GM12878 (cell line): Measurements from ENCODE around the gene UVRAG. TPM values are rescaled to one million over a fixed set of nuclear protein-coding genes. Genes with fewer than 3 reads are reported as not detected.

Experiments
- ATAC-seq: fragments of 200-7000 bp; cut with Tn5 transposase; 3 replicates; pipeline ENCODE4 v1.9.1; 2020; ENCODE audit warnings: mild to moderate bottlenecking, moderate library complexity
- BruUV-seq: library from RNA; stranded (reverse); fragments of 400-500 nt; replicated peaks from 2 replicates; lab custom pipeline; 2021; lab: Mats Ljungman, UMichigan
- CTCF ChIA-PET: fragments of 300-600 bp; sonication (Branson Sonifier 250); formaldehyde crosslinking; extraction: SDS; loops from one replicate; lab custom pipeline; 2021; ENCODE audit warnings: inconsistent platforms; lab: Yijun Ruan, JAX
- POLR2A ChIA-PET: fragments of 350-600 bp; formaldehyde crosslinking; extraction: SDS; loops from one replicate; lab custom pipeline; 2021; ENCODE audit warnings: inconsistent platforms; lab: Charles Lee
- RAD21 ChIA-PET: fragments of 300-600 bp; sonication (Branson Sonifier 250); formaldehyde crosslinking; loops from one replicate; lab custom pipeline; 2023; ENCODE audit warnings: antibody characterized with exemption; ENCODE audit not compliant: unreplicated experiment; lab: Charles Lee
- SMC1A ChIA-PET: fragments of 300-600 bp; sonication (Branson Sonifier 250); formaldehyde crosslinking; loops from one replicate; lab custom pipeline; 2023; ENCODE audit not compliant: unreplicated experiment, uncharacterized antibody; lab: Charles Lee
- DNase-seq: peaks from one replicate; pipeline ENCODE4 v3.0.0-alpha.2; 2011; ENCODE audit warnings: low read depth, low spot score
- FAIRE-seq: peaks from 3 replicates; lab custom pipeline; 2011; peaks lifted over from hg19 to GRCh38; lab: Jason Lieb, UNC
- H2AFZ ChIP-seq: 2 replicates; pipeline ENCODE4 v1.6.0; 2011; ENCODE audit warnings: low read depth, low read length, control low read depth; ENCODE audit not compliant: control insufficient read depth
- H3K27ac ChIP-seq: 2 replicates; pipeline ENCODE4 v1.5.1; 2011; ENCODE audit warnings: control low read depth; ENCODE audit not compliant: control insufficient read depth, insufficient read depth
- H3K27me3 ChIP-seq, 2 experiments: replicated peaks in 1 of 2; 2 replicates each; pipeline versions ENCODE4 v1.6.0 to v1.6.1; 2011; ENCODE audit warnings: low read length in 1 of 2; ENCODE audit not compliant: control insufficient read depth in 2 of 2, insufficient read depth in 2 of 2
- H3K36me3 ChIP-seq, 2 experiments: 2 replicates each; pipeline ENCODE4 v1.5.1; 2011; ENCODE audit warnings: low read length in 1 of 2; ENCODE audit not compliant: control insufficient read depth in 2 of 2, insufficient read depth in 2 of 2
- H3K4me1 ChIP-seq: 2 replicates; pipeline ENCODE4 v1.6.1; 2011; ENCODE audit warnings: mild to moderate bottlenecking, low read length, moderate library complexity, mixed read lengths; ENCODE audit not compliant: control insufficient read depth, insufficient read depth
- H3K4me2 ChIP-seq: 2 replicates; pipeline ENCODE4 v1.6.0; 2011; ENCODE audit warnings: control low read depth; ENCODE audit not compliant: control insufficient read depth, insufficient read depth
- H3K4me3 ChIP-seq: fragments of 200-600 bp; sonication (generic); 2 replicates; pipeline ENCODE4 v1.5.1; 2016
- H3K79me2 ChIP-seq: 2 replicates; pipeline ENCODE4 v1.6.0; 2011; ENCODE audit warnings: low read length; ENCODE audit not compliant: control insufficient read depth, insufficient read depth
- H3K9ac ChIP-seq: 2 replicates; pipeline ENCODE4 v1.8.0; 2011; ENCODE audit warnings: low read length, control low read depth, mixed read lengths; ENCODE audit not compliant: control insufficient read depth, insufficient read depth
- H3K9me3 ChIP-seq: replicated peaks from 3 replicates; pipeline ENCODE4 v1.5.1; 2011; ENCODE audit warnings: mild to moderate bottlenecking, low read length; ENCODE audit not compliant: control insufficient read depth, insufficient read depth
- H4K20me1 ChIP-seq: 2 replicates; pipeline ENCODE4 v1.6.0; 2011; ENCODE audit not compliant: control insufficient read depth, insufficient read depth
- ATF7 ChIP-seq: fragments of 450-650 bp; IDR thresholded peaks from 2 replicates; pipeline ENCODE4 v1.6.1; 2016; ENCODE audit warnings: low read depth, mild to moderate bottlenecking
- CHD2 ChIP-seq: IDR thresholded peaks from 2 replicates; pipeline ENCODE4 v1.6.1; 2011; ENCODE audit warnings: low read depth, low read length, improper control_type of control experiment, borderline replicate concordance
- DPF2 ChIP-seq: fragments of 450-650 bp; IDR thresholded peaks from 2 replicates; pipeline ENCODE4 v1.6.1; 2017; ENCODE audit warnings: mild to moderate bottlenecking
- FOXK2 ChIP-seq: fragments of 450-650 bp; IDR thresholded peaks from 2 replicates; pipeline ENCODE4 v1.6.1; 2017; ENCODE audit warnings: mild to moderate bottlenecking, moderate library complexity
- HCFC1 ChIP-seq: fragments of 150-350 bp; IDR thresholded peaks from 2 replicates; pipeline ENCODE4 v1.6.1; 2014; ENCODE audit warnings: low read length
- HDGF ChIP-seq: fragments of 450-650 bp; IDR thresholded peaks from 2 replicates; pipeline ENCODE4 v1.6.1; 2016; ENCODE audit warnings: antibody characterized with exemption
- KDM1A ChIP-seq: fragments of 200-600 bp; sonication (generic); IDR thresholded peaks from 2 replicates; pipeline ENCODE4 v1.6.1; 2016; ENCODE audit warnings: borderline replicate concordance
- NFXL1 ChIP-seq: fragments of 450-650 bp; IDR thresholded peaks from 2 replicates; pipeline ENCODE4 v1.6.1; 2017; ENCODE audit warnings: antibody characterized with exemption, mild to moderate bottlenecking, borderline replicate concordance
- NR2C1 ChIP-seq: fragments of 450-650 bp; IDR thresholded peaks from 2 replicates; pipeline ENCODE4 v1.6.1; 2017; ENCODE audit warnings: antibody characterized with exemption, mild to moderate bottlenecking, moderate library complexity
- NR2F1 ChIP-seq: fragments of 450-650 bp; conservative IDR thresholded peaks from 2 replicates; pipeline ENCODE4 v1.6.1; 2017; ENCODE audit warnings: mild to moderate bottlenecking
- NRF1 ChIP-seq: conservative IDR thresholded peaks from 2 replicates; pipeline ENCODE4 v1.6.1; 2011; ENCODE audit warnings: mild to moderate bottlenecking, low read depth, low read length, improper control_type of control experiment
- PKNOX1 ChIP-seq: fragments of 450-650 bp; IDR thresholded peaks from 2 replicates; pipeline ENCODE4 v1.6.1; 2016; ENCODE audit warnings: mild to moderate bottlenecking
- RB1 ChIP-seq: fragments of 450-650 bp; formaldehyde crosslinking; IDR thresholded peaks from 2 replicates; pipeline ENCODE4 v1.6.1; 2017; ENCODE audit warnings: mild to moderate bottlenecking, borderline replicate concordance
- SMAD5 ChIP-seq: IDR thresholded peaks from 2 replicates; pipeline ENCODE4 v1.6.1; 2016; ENCODE audit warnings: antibody characterized with exemption, low read depth
- SMC3 ChIP-seq: IDR thresholded peaks from 2 replicates; pipeline ENCODE4 v1.6.1; 2011; ENCODE audit warnings: low read length, improper control_type of control experiment, borderline replicate concordance
- SPI1 ChIP-seq: IDR thresholded peaks from 2 replicates; pipeline ENCODE4 v1.6.1; 2011; ENCODE audit warnings: low read depth, mild to moderate bottlenecking, low read length, moderate library complexity, borderline replicate concordance; ENCODE audit not compliant: insufficient read depth
- WGBS: methylation state at CpG from one replicate; pipeline ENCODE4 v1.1.6; 2016; ENCODE audit warnings: low lambda C conversion rate; ENCODE audit not compliant: insufficient replicate concordance, insufficient coverage; ENCODE audit errors: missing lambda C conversion rate; 5-methylcytosine and 5-hydroxymethylcytosine counted together
- in situ Hi-C: fragments of 300-500 bp; cut with MboI; formaldehyde crosslinking; loops from 9 replicates; pipeline ENCODE4 v1.14.3; 2018; ENCODE audit warnings: mixed read lengths
- intact Hi-C: fragments of 100-400 bp; cut with micrococcal nuclease; formaldehyde crosslinking; loops from one replicate; pipeline ENCODE4 v1.14.2; 2022; ENCODE audit not compliant: unreplicated experiment
- polyA plus RNA-seq, 11 experiments: library from polyadenylated mRNA; depleted of rRNA in 4 of 11; unstranded in 6 of 11; stranded (reverse) in 5 of 11; fragments of >200 nt; fragmentation: Nextera tagmentation in 4 of 11; fragmentation: Illumina TruSeq in 1 of 11; extraction: Ambion mirVana in 4 of 11; extraction: Trizol in 1 of 11; gene quantifications; 1 replicate in 1 of 11; 2 replicates in 10 of 11; pipeline versions ENCODE4 v1.2.1 to v1.2.3, GENCODE V29; 2011 to 2016; ENCODE audit warnings: inconsistent platforms in 2 of 11, missing spikeins in 2 of 11, low read depth in 1 of 11
- total RNA-seq, 4 experiments: library from RNA; depleted of rRNA in 3 of 4; stranded (reverse); fragments of >200 nt in 3 of 4; fragmentation: Illumina TruSeq in 1 of 4; extraction: Trizol in 1 of 4; gene quantifications; 2 replicates each; pipeline versions ENCODE4 v1.2.1 to v1.2.3, GENCODE V29; 2013 to 2021
- TF ChIP-seq, protein P1 (sequence below): fragments of 450-650 bp; formaldehyde crosslinking; IDR thresholded peaks from 2 replicates; pipeline ENCODE4 v1.4.0; 2022; ENCODE audit warnings: mild to moderate bottlenecking, moderate library complexity
- TF ChIP-seq, protein P2 (sequence below): fragments of 450-650 bp; IDR thresholded peaks from 2 replicates; pipeline ENCODE4 v1.6.1; 2017; ENCODE audit warnings: mild to moderate bottlenecking, moderate library complexity

Gene UVRAG
- total and polyA plus RNA-seq, 10 of the 15 experiments (the other 5 are each of a cell fraction or from before 2014, with no cell fraction given): 7.0 to 43.4 (median 37.0) TPM

- Histone ChIP-seq H4K20me1 (no peaks in the 10 kb centered on the region), H3K4me3 (no peak overlapping the region), H3K4me1 (no peaks in the 10 kb centered on the region), H3K79me2 (no peaks in the 10 kb centered on the region), H3K9ac (no peak overlapping the region), H3K36me3 (no peaks in the 10 kb centered on the region; a peak in 1 of 4 replicates), H3K9me3 (no peaks in the 10 kb centered on the region), H3K4me2 (no peak overlapping the region), H2AFZ (no peak overlapping the region), H3K27me3 (no peaks in the 10 kb centered on the region), H3K27ac (no peak overlapping the region)
- RAD21 ChIA-PET: no interaction called here
- WGBS: 91% methylated on average over 3 of the region's 3 CpGs
- in situ Hi-C loops: no loop called here
- no peak for ATAC-seq
- CTCF ChIA-PET: interaction anchor here (5.2 kb wide), 1 partner anchor 14 kb away, joined by 44 read pairs; no protein-coding TSS in a partner anchor
- POLR2A ChIA-PET: interaction anchor here (0.6 kb wide), 1 partner anchor 35 kb away, joined by 3 read pairs; no protein-coding TSS in a partner anchor
- intact Hi-C loops: no loop called here
- SMC1A ChIA-PET: no interaction called here
- DNase-seq: no peak
- no TSS peak for BruUV-seq
- FAIRE-seq: no peak
- TF ChIP-seq SMAD5 (no peak), NR2C1 (no peak), DPF2 (no peak), SMC3 (no peak), FOXK2 (no peak), ATF7 (no peak), NRF1 (no peak), CHD2 (no peak), PKNOX1 (no peak), HDGF (no peak), RB1 (no peak), SPI1 (no peak), KDM1A (no peak), NFXL1 (no peak), NR2F1 (no peak), HCFC1 (no peak)
- TF ChIP-seq, protein P1, sequence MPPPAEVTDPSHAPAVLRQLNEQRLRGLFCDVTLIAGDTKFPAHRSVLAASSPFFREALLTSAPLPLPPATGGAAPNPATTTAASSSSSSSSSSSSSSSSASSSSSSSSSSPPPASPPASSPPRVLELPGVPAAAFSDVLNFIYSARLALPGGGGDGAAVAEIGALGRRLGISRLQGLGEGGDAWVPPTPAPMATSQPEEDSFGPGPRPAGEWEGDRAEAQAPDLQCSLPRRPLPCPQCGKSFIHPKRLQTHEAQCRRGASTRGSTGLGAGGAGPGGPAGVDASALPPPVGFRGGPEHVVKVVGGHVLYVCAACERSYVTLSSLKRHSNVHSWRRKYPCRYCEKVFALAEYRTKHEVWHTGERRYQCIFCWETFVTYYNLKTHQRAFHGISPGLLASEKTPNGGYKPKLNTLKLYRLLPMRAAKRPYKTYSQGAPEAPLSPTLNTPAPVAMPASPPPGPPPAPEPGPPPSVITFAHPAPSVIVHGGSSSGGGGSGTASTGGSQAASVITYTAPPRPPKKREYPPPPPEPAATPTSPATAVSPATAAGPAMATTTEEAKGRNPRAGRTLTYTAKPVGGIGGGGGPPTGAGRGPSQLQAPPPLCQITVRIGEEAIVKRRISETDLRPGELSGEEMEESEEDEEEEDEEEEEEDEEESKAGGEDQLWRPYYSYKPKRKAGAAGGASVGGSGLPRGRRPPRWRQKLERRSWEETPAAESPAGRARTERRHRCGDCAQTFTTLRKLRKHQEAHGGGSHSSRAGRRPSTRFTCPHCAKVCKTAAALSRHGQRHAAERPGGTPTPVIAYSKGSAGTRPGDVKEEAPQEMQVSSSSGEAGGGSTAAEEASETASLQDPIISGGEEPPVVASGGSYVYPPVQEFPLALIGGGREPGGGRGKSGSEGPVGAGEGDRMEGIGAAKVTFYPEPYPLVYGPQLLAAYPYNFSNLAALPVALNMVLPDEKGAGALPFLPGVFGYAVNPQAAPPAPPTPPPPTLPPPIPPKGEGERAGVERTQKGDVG (CRISPR knock-in tag): no peak
- TF ChIP-seq, protein P2, sequence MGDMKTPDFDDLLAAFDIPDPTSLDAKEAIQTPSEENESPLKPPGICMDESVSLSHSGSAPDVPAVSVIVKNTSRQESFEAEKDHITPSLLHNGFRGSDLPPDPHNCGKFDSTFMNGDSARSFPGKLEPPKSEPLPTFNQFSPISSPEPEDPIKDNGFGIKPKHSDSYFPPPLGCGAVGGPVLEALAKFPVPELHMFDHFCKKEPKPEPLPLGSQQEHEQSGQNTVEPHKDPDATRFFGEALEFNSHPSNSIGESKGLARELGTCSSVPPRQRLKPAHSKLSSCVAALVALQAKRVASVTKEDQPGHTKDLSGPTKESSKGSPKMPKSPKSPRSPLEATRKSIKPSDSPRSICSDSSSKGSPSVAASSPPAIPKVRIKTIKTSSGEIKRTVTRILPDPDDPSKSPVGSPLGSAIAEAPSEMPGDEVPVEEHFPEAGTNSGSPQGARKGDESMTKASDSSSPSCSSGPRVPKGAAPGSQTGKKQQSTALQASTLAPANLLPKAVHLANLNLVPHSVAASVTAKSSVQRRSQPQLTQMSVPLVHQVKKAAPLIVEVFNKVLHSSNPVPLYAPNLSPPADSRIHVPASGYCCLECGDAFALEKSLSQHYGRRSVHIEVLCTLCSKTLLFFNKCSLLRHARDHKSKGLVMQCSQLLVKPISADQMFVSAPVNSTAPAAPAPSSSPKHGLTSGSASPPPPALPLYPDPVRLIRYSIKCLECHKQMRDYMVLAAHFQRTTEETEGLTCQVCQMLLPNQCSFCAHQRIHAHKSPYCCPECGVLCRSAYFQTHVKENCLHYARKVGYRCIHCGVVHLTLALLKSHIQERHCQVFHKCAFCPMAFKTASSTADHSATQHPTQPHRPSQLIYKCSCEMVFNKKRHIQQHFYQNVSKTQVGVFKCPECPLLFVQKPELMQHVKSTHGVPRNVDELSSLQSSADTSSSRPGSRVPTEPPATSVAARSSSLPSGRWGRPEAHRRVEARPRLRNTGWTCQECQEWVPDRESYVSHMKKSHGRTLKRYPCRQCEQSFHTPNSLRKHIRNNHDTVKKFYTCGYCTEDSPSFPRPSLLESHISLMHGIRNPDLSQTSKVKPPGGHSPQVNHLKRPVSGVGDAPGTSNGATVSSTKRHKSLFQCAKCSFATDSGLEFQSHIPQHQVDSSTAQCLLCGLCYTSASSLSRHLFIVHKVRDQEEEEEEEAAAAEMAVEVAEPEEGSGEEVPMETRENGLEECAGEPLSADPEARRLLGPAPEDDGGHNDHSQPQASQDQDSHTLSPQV: no peak
Observed at GRCh38 chr11:75789521-75789920, 25.5 kb upstream of the UVRAG start.
